ENCODE results near the gene TNFAIP2.
"Not testable (repeated sequence)": the region's sequence is repeated elsewhere in the genome, so short reads cannot be mapped to it uniquely, and the experiment has no call there.

TNFAIP2 gene

DNA sequence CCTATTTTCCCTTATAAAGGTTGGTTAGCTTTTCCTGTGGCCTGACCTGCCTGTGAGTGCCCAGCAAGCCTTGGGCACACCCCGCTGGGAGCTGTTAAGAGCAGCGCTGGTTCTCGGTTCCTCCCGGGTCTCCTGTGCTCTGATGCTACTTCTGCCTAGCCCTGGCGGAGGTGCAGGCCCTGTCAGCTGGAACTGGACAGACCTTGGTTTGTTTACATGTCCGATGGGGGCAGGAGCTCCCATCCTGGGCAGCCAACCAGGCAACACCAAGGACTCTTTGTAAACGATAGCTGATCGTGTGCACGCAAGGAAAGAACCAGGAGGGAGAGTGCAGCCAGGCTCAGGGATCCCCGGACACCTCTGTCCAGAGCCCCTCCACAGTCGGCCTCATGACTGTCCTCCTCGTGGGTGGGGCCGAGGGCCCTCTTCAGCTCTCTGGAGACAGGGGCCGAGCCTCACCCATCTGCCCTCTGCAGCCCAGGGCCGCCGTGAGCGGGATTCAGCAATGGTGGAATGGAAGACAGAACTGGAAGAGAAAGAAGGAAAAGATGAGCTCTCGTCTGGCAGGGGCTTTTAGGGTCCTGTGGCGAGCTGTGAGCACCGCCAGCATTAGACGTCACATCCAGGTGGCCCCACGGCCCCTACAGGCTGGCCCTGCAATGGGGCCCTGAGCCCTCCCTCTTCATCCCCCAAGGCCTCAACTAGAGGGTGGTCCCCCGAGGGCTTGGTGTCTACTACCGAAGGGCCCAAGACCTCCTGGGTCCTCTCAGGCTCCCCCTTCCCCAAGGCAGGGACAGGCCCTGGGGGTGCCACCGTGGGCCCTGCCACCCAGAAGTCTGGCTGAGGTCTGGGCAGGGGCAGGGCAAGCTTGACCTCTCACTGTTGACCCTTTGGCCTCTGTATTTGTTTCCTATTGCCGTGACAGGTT, 12.3 kb downstream of the TNFAIP2 start:
- DNase-seq: no peak

DNA sequence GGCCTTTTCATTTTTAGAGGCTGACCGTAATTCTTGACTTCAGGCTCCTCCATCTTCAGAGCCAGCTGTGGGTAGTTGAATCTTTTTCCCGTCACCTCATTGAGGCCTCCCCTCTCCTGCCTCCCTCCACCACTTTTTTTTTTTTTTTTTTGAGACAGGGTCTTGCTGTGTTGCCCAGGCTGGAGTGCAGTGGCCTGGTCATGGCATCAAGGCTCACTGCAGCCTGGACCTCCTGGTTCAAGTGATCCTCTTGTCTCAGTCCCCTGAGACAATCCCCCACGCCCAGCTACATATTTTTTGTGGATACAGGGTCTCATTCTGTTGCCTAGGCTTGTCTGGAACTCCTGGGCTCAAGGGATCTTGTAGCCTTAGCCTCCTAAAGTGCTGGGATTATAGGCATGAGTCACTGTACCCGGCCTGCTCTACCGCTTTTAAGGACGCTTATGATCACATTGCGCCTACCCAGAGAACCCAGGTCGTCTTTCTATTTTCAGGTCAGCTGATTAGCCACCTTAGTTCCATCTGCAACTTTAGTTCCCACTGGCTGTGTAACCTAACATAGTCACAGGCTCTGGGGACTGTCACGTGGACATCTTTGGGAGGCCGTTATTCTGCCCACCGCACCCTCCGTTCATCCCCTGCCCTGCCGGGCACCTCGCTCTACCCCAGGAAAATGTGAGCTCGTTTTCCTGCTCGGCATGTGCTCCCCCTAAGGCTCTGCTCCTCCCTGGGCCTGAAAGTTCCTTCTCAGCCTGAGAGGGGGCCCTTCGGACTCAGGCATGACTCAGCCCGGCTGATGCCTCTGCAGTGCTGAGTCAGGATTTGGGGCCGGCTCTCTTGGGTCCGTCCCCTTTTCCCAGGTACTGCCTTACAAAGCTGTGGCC, 13.4 kb downstream of the TNFAIP2 start:
- no peak for DNase-seq

DNA sequence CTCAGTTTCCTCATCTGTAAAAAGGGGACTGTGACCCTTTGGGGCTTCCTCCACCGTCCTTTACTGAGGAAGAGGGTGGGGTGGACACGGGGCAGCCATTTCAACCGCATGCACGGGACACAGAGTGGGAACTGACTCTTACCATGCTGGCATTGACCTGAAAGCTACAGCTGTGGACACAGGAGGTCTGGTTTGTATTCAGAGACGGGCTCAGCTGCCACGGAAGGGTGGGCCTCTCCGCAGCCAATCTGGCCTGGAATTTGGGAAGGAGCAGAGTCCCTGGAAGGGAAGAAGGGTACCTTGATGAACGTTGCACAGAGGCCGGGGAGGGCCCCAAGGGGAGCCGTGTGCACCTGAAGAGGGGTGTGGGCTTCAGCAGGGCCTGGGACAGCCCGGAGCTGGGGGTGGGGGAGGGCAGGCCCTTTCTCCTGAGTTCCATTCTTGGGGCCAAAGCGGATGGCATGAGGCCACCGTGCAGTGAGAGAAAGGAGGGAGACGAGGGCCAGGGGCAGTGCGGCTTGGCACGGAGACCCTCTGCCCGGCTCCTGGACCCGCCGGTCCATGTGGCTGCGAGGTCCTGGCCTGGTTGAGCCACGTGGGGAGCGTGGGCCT, 14.5 kb downstream of the TNFAIP2 start:
- DNase-seq: no peak

DNA sequence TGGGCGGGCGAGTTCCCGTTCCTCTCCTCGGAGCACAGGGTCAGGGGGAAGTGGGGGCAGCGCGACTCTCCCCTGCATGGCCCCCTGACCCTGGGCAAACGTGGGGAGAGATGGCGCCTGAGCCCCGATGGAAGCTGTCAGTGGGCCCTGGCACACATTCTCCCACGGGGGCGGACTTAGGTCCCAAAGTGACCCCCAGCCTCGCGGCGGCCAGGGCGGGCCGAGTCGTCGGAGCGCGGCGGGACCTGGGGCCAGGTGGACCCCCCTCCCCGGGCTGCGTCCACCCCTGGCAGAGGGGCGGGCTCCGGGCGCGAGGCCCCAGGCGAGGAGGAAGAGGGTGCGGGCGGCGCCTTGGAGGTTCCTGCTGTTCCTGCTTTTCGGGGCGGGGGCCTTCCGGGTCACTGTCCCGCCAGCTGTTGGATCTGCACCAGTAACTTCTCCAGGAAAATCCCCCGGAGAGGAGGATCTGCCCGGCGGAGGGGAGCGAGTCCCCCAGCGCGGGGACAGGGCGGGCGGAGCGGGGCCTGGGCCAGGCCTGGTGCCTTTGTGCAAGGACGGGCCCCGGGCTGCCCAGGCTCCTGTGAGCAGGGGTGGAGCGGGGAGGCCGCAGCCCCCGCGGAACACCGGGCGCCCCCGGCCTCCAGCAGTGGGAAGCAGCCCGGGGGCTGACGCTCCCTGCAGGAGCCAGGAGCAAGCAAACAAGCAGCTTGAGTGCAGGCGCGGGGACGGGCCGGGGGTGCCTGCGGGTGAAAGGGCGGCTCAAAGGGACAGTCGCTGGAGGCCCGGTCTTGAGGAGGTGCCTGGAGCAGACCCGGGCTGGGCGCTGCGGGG, 15.3 kb downstream of the TNFAIP2 start:
- DNase-seq: no peak

DNA sequence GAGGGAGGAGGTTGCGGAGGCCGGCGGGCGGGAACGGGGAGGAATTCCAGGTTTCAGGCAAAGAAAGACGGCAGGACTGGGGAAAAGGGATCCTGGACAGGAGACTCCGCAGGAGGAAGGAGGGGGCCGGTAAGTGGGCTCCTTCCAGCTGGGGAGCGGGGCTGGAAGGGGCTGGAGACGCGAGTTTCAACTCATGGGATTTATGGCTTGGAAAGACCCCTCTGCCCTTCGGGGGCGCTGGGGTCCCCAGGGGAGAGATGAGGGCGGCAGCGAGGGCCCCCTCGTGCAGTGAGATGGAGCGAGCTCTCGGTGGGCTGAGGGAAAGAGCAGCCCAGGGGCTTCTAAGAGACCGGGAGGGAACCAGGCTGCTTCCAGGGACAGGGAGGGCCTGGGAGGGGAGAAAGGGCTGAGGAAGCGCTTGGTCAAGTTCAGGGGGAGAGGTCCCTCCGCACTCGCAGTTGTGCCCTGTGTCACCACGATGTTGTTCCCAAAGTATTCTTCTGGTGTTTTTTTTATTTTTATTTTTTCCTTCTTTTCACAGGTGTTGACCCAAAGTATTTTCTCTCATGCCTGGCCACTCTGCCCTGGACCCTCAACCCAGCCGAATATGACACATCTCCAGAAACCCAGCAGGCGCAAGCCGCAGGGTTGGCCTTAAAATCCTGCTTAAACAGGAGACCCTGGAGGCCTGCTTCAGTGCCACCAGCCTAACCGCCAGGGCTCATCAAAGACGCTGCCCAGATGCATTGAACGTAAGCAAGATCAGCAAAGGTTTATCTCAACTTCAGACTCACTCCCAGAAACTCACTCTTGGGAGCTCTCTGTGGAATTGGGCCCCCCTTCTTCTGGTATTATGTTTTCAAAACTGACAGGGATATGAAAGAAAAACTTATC, 16.1 kb downstream of the TNFAIP2 start:
- no peak for DNase-seq

DNA sequence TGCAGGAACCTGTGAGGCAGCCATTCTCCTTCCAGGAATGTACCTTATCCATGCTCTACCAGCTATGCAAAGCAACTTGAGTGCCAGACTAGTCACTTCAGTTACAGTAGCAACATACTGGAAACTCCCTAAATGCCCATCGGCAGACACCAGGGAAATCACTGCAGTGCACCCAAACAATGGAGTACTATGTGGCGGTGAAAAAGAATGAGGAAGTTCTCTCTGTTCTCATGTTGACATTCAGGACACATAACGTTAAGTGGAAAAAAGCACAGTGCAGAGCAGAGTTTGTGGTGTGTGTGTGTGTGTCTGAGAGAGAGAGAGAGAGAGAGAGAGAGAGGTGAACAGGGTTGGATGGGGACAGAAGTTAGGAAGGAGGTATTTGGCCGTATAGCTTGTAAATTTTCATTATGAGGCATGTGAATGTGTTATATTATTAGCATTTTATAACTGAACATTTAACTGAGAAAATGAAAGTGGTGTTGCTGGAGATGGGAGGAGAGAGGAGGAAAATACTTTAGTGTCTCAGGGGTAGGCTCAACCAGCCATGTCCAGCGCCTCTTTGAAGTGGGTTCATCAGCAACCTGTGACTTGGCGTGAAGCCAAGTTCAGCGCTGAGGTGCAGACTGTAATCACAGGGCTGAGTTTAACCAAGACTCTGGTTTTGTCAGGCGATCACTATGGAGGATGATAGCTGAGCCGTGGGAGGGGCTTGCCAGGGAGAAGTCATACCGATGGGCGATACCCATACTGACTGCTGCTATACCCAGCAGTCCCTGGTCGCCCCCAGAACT, 17.3 kb downstream of the TNFAIP2 start:
- DNase-seq: peak; percentile 52

DNA sequence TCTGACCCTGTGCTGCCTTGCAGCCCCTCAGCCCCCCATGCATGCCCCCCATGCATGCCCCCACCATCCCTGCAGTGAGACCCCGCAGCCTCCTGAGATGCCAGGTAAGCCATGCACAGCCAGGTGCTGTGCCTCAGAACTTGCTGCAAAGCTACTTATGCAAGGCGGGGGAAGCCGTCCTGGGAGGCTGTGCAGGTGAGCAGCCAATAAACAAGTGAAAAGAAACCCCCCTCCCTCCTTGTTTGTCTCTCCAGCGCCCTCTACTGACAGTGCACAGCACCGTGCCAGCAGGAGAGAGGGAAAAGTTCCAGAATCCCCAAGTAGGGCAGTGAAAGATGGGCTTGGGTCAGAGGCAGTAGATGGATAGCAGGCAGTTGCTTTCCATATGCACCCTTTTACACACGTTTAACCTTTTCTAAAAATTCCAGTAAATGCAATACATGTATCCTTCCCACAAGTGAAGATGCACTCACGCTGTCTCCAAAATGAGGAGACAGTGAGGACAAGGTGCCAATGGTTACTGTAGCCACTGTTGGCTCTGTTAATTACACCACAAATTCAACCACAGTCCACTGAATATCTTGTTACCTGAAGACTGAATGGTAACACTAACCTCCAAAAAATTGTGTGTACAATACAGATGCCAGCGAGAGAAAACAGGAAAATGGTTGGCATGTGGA, 18.0 kb downstream of the TNFAIP2 start:
- no peak for DNase-seq

DNA sequence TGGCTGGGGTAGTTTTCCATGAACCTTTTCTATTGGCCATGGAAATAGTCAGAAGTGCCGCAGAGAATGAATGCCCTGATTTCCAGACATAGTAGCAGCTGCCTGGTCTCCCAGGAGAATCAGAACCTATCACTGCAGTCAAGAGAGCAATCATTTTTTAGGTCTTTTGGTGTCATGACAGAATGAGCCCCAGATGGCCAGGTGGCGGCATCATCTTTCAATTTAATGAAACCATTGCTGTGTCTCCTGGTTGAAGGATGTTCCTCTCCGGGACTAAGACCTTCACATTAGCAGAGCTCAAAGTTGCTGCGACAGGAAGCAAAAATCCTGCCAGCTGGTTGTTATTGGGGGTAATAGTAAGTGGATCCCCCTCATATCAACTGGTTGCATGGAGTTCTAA, 18.8 kb downstream of the TNFAIP2 start:
- no peak for DNase-seq

DNA sequence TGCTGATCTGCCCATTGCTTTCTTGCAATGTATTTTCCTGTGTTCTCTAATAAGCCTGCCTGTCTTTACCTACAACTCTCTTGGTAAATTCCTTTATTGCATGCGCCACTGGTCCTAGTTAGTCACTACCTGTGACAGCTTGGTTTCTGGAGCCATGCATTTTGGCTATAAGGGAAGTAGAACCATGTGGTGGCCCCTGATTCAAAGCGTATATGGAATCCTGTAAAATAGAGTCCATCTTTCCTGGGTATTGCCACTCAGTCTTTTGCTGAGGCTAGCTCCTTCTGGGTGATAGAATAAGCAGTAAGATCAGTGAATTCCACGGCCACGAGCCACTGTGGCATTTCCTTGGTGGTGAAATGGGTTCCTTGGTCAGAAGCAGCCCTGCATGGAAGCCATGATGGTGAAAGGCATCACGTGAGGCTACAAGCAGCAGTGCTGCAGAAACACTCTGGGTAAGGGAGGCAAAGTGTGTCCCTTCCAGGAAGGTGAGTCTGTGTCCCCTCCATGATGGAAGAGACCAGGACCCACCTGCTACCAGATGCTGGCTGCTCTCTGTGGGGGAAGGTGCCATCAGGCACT, 19.6 kb downstream of the TNFAIP2 start:
- no peak for DNase-seq

DNA sequence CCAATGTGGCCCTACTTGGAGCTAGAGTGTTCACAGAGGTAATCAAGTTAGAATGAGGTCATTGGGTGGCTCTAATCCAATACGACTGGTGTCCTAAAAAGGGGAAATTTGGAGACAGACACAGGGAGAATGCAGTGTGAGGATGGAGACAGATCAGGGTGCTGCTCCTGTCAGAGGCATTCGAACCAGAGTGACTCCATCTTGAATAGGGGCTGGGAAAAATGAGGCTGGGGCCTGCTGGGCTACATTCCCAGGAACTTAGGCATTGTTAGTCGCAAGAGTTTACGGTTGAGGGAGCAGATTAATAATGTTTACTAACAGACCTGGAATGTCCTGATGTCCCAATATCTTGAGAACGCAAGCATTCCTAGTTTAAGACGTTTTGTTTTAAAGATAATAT, 20.2 kb downstream of the TNFAIP2 start:
- DNase-seq: no peak

DNA sequence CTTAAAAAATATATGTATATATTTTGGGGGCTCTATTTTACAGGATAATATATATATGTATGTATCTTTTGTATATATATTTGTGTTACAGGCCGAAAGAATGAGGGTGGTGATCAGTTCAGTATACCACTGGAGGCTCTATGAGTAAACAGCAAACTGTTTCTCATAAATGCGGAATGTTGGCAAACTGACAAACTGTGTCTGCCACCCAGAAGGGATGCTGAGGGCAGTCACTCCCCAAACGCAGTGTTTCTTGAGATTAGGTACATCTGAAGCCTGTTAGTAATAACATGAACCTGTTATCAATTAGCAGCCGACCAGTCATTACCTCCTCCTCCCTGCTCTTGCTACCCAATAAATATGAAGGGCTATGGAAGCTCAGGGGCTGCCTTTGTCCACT, 20.8 kb downstream of the TNFAIP2 start:
- DNase-seq: no peak

DNA sequence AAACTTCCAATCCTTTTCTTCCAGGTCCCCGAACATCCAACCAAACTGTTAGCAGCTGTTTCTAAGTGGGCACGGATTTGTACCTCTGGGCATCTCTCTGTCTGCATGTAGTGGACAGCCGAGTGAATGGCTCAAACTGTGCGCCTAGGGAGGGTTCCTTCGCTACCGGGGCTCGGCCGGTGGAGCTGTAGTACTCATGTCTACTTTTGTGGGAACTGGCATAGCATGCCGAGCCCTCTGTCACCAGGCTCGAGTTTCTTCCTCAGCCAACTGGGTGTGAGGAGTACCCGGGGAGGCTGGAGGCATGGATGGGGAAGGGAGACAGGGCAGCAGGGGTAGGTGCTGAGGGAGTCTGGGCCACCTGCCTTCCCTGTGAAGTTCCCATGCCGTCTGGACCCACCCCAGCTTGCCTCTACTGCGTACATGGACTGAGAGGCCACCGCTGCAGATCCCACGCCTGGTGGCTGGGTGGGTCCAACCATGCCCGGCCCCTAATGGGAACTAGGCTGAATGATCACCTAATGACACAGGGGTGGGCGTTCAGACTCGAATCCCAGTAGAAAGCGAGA, 23.0 kb downstream of the TNFAIP2 start:
- DNase-seq: no peak

DNA sequence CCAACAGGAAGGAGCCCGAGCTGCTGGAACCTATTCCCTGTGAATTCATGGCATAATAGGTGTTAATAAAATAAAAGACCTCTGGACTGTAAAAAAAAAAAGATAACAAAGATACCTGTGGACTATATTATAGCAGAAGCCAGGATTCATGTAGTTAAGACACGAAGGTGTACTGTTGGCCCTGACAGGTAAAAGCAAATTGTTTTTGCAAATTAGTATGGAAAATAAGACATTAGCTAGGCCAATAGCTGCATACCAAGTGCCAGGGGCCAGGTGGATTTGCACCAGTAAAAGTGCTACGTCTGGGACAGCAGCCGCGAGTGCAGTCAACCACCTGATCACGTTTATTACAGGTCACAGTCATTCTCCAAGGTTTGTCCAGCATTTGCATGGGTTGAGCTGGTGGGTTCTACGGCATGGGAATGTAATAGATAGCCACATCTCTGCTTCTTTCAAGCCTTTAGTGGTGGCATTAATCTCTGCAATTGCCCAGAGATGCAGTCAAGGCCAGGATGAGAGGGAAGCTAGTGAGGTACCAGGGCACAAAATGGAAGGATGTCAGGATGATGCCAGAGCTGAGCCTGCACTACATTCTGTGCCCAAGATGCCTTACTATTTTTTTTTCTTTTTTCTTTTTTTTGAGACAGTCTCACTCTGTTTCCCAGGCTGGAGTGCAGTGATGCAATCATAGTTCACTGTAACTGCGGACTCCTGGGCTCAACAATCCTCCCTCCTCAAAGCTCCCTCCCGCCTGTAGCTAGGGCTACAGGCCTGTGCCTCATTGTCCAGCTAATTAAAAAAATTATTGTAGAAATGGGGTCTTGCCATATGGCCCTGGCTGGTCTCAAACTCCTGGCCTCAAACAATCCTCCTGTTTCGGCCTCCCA, 26.3 kb downstream of the TNFAIP2 start:
- DNase-seq: no peak

DNA sequence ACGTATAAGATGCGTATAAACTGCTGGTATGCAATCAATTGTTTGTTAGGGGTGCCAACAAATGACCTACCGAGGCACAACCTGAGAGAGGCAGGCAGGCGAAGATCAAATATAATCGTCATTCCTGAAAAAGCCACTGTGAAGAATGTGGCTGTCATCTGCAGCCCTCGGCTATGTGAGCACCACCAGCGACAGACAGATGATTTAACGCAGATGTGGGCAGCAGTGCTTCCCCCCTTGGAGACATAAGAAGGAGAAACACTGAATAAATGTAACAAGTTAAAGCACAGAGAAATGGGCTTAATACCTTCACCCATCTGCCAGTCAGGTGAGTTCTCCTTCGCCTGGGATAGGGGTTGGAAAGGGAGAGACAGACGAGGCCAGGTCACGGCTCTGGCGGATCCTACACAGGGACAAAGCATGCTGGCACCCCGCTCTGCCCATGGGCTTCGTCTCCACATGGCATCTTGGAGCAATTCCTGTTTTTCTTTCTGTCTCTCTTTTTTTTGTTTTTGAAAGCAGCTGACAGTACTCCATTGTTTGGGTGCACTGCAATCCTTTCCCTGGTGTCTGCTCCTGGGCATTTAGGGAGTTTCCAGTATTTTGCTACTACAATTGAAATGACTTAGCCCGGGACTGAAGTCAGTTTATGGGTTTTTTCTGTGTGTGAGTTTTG, 28.1 kb downstream of the TNFAIP2 start:
- no peak for DNase-seq

DNA sequence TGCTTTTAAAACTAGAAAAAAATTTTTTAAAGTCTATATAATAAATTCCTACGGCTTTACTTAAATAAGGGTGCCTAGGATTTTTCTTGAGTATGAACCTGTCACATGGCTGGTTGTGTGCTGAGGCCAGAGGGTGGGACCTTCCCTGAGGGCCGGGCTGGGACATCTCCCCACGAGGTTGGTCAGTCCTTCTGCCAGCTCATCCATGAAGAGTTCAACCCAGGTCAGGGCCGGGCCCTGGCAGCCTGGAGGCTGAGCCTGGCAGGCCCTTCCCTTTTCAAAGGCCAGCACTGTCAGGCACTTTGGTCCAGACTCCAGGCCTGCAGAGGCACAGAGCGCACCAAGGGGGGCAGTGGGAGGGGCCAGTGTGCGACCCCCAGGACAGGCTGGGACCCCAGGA, 31.7 kb downstream of the TNFAIP2 start:
- no peak for DNase-seq

DNA sequence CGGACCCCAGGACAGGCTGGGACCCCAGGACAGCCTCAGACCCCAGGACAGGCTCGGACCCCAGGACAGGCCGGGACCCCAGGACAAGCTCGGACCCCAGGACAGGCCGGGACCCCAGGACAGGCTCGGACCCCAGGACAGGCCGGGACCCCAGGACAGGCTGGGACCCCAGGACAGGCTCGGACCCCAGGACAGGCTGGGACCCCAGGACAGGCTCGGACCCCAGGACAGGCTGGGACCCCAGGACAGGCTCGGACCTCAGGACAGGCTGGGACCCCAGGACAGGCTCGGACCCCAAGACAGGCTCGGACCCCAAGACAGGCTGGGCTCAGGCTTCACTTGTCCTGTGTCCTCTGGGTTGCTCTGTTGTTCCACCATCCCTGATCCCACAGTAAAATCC, 32.2 kb downstream of the TNFAIP2 start:
- not testable (repeated sequence) for DNase-seq

DNA sequence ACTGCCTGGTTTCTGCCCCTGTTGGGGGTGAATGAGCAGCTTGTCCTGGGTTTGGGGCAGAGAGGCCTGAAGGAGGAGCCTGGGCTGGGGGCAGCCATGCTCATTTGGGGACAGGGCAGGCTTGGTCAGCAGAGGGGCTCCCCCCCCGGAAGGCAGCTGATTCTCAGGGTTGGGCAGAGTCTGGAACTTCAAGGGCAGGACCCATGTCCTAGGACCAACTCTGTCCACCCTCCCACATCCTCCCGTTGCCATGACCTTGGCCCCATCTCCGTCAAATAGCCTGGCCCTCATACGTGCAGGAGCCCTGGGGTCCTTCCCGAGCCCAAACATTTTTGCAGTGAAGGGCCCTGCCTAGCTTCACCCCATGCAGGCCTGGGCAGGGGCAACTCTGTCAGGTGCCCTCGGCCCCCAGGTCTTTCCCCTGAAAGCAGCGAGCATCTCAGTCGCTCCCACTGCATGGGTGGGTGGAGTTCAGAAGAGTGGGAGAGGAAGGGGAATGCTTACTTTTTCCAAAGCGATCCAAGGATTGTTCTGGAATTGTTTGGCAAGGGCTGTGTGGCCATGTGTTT, 32.6 kb downstream of the TNFAIP2 start:
- DNase-seq: no peak

Data from NCI-H1417 treated with DMSO at 0.1 percent for 48 hours (cell line).